ENCODE results near the gene LARP4B. TPM values are rescaled to one million over a fixed set of nuclear protein-coding genes. Genes with fewer than 3 reads are reported as not detected.

The LARP4B gene
- total RNA-seq, 3 donors from 2014 or later, result 47.5 to 70.8 (median 68.5) TPM

GRCh38 chr10:760622-761021 is 170.9 kb downstream of the LARP4B start:
- no peaks in the 10 kb centered on the region for H3K36me3 ChIP-seq
- intact Hi-C loops (cut with DNase I; ENCODE audit: low total_unique reads), result no loop called here
- no peak for TF ChIP-seq POLR2AphosphoS5 (IDR thresholded peaks at IDR 0.05)
- TF ChIP-seq CTCF (IDR thresholded peaks at IDR 0.05), result no peak
- TF ChIP-seq POLR2A (IDR thresholded peaks at IDR 0.05), result no peak
- H3K27ac ChIP-seq, result no peak overlapping the region
- DNase-seq (ENCODE audit: low spot score in 2 of 2), result no peak
- no peaks in the 10 kb centered on the region for H3K27me3 ChIP-seq
- no peaks in the 10 kb centered on the region for H3K4me1 ChIP-seq
- H3K4me3 ChIP-seq, result no peak overlapping the region
- peaks cover 10 to 20% of the 10 kb centered on the region in 2 donors for H3K9me3 ChIP-seq

- Histone ChIP-seq H3K27ac (no peak overlapping the region), H3K36me3 (no peaks in the 10 kb centered on the region), H3K27me3 (no peaks in the 10 kb centered on the region), H3K4me3 (no peak overlapping the region), H3K4me1 (no peaks in the 10 kb centered on the region), H3K9me3 (peaks cover 13 to 27% of the 10 kb centered on the region in 2 donors)
- intact Hi-C loops (cut with DNase I; ENCODE audit: low total_unique reads), result no loop called here
- DNase-seq (ENCODE audit: low spot score in 2 of 2), result no peak
- TF ChIP-seq CTCF (IDR thresholded peaks at IDR 0.05) (no peak), POLR2AphosphoS5 (IDR thresholded peaks at IDR 0.05) (no peak), POLR2A (IDR thresholded peaks at IDR 0.05) (no peak)
Measured at GRCh38 chr10:759898-760477, 171.5 kb downstream of the LARP4B start.

Other genes with a start within 250 kb of the LARP4B start
- gene DIP2C, start 242.0 kb downstream of the LARP4B start, total RNA-seq, result 10 to 100 TPM; 17.1 to 48.2 (median 20.3) TPM
- 10 to 100 TPM; 32.6 to 51.2 (median 50.8) TPM for gene GTPBP4, start 56.7 kb upstream of the LARP4B start, total RNA-seq
- not detected for gene IDI2, start 94.2 kb upstream of the LARP4B start, total RNA-seq
- gene IDI1, start 117.4 kb upstream of the LARP4B start, total RNA-seq, result 10 to 100 TPM; 26.2 to 48.4 (median 45.1) TPM
- 10 to 100 TPM; 13.9 to 18.0 (median 14.4) TPM for gene WDR37, start 124.7 kb upstream of the LARP4B start, total RNA-seq

Data from breast epithelium (tissue), 4 donors.